ENCODE results near the gene MYO9A.
"Not testable (repeated sequence)": the region's sequence is repeated elsewhere in the genome, so short reads cannot be mapped to it uniquely, and the experiment has no call there.

Gene MYO9A

DNA sequence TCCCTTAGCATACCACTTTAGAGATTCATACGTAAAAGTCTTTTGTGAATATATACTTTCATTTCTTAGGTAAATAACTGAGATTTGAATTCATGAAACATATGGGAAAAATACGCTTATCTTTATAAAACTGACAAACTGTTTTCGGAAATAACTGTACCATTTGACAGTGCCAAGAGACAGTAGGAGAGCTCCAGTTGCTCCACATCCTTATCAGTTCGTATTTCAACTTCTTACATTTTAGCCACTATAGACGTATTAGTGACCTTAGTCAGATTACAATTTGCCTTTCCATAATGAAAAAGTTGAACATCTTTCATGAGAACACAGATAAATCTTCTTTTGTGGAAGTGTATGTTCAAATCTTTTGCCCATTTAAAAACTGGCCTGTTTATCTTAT lies 174.1 kb downstream of the MYO9A start:
- no peak for DNase-seq

DNA sequence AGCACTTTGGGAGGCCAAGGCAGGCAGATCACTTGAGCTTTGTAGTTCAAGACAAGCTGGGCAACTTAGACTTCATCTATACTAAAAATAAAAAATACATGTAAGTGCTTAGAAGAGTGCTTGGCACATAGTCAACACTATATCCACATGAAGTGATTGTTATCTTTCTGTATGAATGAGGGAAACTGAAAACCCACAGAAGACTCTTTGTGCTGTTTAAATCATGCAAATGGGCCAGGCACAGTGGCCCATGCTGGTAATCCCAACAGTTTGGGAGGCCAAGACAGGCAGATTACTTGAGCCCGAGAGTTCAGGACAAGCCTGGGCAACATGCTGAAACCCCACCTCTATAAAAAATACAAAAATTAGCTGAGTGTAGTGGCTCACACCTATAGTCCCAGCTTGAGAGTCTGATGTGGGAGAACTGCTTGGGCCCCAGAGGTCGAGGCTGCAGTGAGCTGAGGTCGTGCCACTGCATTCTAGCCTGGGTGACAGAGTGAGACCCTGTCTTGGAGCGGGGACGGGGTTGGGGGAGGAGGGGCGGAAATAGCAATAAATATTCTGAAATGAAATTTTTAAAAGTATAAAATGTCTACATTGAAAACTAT lies 177.9 kb downstream of the MYO9A start:
- peak in 1 of 5 experiments; percentile 9 for DNase-seq

DNA sequence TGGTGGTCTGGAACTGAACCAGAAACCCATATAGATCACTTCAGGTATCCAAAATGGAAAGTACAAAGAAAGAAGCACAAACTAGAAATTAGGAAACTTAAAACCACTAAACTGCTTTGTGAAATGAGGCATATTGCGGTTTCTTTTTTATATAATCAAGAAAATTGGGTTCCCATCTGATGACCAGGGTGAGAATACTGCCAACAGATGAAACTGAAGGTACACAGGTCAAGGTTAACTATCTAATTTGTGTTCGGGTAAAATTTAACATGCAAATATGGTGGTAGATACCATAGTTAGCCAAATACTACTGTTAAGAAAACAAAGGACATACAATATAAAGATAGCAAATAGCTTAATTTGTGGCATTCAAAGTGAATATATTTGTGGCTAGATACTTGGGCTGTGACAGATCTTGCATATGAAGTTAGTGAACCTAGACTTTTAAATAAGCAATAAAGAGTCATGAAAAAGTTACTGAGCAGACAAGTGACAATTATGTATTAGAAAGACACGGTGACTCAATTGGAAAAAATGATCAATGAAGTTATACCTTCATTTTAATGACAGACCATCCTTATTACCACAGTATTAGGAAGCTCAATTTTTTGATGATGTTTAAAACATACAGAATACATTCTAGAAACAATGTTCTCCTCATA lies 180.2 kb downstream of the MYO9A start:
- no peak for DNase-seq

DNA sequence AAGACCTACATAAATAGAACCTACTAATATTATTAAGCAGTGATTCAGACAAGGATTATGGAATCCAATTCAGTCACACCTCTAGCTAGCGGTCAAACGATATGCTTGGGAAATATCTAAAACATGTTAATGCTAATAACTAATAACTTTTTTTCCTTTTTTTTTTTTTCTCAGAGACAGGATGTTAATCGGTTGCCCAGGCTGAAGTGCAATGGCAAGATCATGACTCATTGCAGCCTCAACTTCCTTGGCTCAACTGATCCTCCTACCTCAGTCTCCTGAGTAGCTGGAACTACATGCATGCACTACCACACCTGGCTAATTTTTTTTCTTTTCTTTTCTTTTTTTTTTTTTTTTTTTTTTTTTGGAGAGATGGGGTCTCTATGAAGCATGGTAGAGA lies 183.5 kb downstream of the MYO9A start:
- DNase-seq: no peak

DNA sequence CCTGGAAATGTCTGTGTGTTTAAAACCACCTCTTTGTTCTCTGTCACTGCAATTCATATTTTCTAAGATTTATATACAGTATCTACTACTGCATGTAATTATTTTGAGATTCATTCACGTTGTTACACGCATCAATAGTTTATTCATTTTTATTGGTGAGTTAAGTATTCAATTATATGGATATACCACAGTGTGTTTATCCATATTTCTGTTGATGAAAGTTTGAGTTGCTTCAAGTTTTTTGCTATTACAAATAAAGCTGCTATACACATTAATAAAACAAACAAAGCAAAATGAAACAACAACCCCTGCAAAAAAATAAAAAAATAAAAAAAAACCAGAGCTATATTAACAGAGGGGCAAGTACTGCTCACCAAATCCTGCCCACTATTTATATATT lies 185.3 kb downstream of the MYO9A start:
- DNase-seq: no peak

DNA sequence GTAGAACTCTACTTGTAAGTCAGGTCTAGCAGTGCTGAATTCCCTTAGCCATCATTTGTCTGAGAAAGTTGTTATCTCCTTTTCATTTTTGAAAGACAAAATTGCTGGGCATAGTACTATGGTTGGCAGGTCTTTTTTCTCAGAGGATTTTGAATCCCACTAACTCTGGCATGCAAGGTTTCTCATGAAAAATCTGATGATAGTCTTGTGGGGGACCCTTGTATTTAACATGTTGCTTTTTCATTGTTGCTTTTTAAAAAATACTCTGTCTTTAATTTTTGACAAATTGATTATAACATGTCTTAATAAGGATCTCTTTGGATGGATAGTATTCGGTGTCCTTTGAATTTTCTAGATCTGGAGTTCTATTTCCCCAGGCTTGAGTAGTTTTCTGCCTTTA lies 186.7 kb downstream of the MYO9A start:
- DNase-seq: no peak

DNA sequence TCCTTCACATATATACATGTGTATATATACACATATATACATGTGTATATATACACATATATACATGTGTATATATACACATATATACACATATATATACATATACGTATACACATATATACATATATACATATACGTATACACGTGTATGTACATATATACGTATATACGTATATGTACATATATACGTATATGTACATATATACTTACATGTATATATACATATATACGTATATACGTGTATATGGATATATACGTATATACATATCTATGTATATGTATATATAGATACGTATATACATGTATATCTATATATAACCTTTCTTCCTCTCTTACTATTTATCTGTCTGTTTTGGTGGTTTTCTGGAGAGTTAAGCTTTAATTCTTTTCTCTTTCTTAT lies 192.8 kb downstream of the MYO9A start:
- DNase-seq: no peak

DNA sequence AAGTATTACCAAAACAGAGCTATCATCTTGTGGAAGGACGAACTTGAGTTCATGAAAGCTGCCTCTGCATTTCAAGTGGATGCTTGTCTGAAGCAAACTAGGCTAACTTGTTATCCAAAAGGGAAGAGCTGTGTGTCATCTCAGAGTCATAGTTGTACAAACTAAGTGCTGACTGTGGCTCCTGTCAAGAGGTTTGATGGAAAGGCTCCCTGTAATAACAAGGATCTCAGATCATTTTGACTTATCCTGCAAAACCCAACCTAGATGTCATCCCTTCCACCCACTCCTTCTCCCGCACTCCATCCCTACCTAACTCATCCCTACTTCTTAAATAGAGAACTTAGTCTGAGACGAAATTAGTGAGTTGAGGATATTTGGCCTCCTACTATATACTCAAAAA lies 196.8 kb downstream of the MYO9A start:
- no peak for DNase-seq

DNA sequence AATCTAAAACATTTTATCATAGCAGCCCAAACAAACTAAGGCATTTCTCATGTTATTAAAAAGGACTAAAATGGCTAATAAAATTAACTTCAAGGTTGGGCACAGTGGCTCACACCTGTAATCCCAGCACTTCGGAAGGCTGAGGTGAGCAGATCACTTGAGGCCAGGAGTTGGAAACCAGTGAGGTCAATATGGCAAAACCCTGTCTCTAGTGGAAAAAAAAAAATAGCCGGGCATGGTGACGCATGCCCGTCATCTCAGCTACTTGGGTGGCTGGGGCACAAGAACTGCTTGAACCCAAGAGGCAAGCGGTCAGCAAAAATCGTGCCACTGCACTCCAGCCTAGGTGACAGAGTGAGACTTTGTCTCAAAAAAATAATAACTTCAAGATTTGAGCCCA lies 197.4 kb downstream of the MYO9A start:
- DNase-seq: no peak

DNA sequence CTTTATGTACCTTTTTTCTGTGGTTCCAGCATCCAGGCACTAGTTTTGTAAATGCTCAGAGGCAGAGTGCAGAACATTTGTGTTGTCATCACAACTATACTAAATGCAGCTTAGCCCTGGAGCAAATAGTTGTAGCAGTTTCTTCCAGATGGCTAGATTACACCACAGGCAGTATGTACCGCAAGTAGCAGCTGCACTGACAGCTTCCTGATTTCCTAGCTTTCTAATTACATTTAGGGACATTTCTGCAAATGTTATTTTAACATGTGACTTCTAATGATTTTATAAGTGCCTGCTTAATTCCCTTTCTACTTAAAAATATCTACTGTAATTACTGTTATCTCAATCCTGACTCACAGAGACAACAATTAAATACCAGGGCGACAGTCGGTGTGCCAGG lies 201.1 kb downstream of the MYO9A start:
- no peak for DNase-seq

DNA sequence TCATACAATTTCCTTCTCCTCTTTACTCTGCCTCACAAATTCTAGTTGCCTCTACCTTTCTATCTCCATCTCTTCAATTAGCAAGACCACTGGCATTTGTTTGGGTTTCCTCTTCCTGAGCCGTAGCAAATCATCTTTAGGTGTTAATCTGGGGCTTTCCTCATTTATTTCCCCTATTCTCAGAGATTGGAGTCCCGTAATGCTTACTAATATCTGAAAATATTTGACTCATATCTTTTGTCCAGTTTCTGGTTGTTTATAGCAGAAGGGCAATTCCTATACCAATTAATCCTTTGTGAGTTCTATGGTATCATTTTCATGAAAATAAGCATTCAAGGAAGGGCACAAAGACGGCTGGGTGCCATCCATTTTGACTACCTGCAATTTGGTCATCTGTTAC lies 203.9 kb downstream of the MYO9A start:
- no peak for DNase-seq

DNA sequence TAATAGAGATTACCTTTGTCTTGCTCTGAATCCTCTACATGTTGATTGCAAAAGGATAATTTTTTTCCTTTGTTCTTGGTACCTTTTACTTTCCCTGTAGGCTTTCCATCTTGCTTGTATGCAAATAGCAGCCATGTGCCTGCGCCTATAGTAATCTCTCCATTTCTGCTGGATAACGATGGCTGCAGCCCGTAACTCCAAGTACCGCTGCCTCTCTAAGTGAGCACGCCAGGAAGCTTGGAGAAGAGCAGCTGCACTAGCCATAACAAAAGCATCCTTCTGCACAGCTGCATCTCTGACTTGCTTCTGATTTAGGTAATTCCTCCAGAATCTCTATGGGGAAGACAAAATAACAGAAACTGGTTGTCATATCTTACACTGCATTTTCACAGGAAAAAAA lies 218.3 kb downstream of the MYO9A start:
- no peak for DNase-seq

DNA sequence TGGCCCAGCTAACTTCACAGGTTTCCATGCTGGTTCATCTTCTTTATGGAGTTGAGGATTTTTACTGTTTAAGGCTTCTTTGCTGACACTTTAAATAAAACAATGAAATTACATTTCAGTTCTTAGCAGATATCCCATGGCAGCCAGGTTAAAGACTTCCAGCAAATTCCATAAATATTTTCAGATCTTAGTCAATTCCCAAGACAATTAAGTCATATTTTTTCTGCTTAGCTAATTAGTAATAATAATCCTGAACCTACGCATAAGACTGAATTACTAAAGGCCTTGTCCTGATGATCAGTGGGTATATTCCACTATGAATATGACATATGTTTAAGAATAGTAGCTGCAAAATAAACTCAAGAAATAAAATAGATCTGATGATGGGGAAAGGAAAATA lies 224.3 kb downstream of the MYO9A start:
- no peak for DNase-seq

DNA sequence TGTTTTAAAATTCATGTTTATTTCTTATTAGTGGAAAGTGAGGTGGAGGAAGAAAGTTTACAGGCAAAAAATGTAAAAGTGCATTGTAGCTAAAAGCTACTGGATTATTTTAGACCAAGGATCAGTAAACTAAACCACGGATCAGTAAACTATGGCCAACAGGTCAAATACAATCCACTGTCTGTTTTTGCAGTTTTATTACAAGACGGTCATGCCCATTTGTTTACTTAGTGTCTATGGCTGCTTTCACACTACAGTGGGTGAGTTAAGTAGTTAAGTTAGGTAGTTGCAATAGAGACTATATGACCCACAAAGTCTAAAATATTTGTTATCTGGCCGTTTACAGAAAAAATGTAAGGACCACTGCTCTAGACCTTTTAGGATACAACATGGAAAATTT lies 225.6 kb downstream of the MYO9A start:
- DNase-seq: no peak

DNA sequence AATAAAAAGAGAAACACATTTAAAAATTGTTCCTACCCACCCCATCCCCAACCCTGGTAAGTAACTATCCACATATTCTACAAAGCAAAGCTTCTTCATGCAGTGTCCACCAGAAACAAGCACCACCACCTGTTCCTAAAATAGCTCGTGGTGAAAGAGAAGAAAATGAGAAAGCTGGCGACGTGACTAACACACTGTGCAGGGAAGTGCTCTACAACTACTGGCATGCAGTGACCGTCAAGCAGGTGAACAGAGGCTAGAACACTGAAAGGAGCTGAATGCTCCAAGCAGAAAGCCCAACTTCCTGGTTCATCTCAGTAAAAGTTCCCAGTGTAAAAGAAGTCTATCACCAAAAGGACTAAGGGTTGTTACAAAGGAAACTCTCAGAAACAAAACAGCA lies 226.9 kb downstream of the MYO9A start:
- DNase-seq: no peak

DNA sequence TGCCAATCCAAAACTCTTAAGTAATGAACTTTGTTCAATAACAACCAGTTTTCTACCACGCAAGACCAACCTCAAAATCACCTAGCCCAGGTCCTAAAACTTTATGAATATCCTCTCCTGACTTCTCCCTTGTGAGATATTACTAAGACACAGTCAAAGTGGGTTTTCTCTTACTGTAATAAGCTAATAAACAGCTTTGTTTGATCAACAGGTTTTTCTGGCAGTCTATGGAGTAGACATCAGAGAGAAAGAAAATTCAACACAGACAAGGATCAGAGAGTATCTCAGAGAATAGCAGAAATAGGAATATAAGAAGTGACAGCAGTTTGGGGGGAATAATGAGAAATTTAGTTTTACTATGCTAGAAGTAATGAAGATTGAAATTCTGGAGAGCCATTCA lies 228.0 kb downstream of the MYO9A start:
- DNase-seq: no peak

DNA sequence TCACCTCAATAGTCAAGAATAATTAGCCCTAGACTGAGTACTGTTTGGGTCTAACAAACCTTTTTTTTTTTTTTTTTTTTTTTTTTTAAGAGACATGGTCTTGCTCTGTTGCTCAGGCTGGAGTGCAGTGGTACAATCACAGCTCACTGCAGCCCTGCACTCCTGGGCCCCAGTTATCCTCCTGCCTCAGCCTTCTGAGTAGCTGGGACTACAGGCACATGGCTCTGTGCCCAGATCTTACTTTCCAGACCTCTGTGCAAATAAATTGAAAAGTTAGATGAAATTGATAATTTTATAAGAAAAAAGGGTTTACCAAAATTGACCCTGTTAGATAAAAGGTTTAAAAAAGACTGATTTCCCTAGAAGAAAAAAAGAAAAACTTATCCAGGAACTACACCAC lies 228.6 kb downstream of the MYO9A start:
- no peak for DNase-seq

DNA sequence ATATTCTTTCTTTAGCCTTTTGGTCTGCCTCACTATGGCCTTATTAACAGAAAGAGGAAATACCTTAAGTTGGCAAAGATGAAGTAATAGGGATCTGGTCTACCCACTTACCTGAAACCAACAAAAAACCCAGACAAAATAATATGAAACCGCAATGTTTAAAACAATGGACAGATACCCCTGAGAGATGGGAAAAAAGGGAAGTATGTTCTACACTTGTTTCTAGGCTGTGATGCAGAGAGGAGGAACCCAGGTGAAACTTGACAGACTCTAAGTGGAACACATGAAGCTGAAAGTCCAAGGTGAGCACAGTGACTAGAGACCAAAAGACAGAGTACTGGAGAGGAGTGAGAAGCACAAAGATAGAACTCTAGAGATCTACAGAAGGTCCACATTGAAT lies 229.2 kb downstream of the MYO9A start:
- no peak for DNase-seq

DNA sequence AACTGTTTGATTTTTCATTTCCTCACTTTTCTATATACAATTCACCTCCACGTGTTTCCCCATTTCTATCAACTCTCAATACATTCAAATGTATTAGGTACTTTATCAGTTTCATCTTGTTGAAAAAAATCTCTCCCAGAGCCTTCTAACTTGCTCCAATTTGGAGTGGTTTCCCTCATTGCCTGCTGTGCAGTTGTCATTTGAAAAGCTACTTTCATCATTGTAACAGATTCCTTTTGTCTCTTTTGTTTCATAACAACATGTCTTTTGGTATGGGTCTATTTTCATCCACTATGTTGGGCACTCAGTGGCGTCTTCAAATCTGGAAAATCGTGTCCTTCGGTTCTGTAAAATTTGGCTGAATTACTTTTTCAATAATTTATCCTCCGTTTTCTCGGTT lies 232.6 kb downstream of the MYO9A start:
- no peak for DNase-seq

DNA sequence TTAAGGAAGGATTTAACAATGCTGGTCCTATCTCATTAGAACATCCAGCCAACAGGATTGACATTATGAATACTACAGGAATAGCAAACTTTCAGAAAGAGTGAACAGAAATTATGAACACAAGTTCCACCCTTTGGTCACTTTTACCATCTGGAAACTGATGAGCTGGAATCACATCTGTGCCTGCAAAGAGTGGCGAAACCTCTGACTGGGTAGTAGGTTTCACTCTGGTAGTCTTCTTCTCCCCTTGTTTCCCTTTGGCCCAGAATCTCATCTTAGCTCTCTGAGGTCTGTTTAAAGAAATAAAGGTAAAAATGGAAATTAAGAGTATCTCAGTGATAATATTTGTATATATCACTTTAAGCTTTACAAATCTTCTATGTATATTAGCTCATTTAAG lies 234.5 kb downstream of the MYO9A start:
- no peak for DNase-seq

DNA sequence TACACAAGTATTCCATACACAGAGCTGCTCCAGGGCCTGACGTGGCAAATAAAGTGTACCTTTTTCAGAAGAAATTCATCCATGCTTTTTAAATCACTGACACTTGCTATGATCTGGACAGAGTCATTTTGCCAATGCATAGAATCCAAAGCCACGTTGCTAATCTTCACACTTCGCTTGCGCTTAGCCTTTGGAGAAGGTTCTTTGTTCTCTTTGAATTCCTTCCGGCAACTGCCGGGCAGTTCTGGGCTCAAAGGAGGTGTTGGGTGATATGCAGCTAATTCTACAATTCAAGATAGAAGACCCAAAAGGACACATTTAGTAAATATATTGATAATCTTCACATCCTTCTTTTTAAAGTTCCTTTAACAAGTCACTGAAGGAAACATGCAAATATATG lies 237.7 kb downstream of the MYO9A start:
- no peak for DNase-seq

DNA sequence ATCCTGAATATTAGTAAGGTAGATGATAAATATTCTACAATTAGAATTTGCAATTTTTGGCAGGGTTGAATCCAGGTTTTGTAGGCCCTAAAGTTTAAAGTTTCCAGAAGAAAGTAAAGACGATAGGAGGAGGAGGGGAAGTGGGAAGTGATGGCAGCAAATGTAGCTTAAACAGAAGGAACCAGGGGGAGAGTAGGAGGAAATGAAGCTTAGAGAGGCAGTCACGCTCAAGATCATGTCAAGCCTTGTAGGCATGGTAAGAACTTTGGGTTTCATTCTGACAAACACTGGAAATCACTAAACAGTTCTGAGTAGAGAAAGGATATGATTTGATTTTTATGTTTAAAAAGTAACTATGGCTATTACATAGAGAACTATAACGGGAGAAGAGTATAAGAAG lies 243.7 kb downstream of the MYO9A start:
- DNase-seq: no peak

DNA sequence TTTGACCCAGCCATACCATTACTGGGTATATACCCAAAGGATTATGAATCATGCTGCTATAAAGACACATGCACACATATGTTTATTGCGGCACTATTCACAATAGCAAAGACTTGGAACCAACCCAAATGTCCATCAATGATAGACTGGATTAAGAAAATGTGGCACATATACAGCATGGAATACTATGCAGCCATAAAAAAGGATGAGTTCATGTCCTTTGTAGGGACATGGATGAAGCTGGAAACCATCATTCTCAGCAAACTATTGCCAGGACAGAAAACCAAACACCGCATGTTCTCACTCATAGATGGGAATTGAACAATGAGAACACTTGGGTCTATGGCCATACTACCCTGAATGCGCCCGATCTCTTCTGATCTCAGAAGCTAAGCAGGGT lies 259.7 kb downstream of the MYO9A start:
- not testable (repeated sequence) for DNase-seq

DNA sequence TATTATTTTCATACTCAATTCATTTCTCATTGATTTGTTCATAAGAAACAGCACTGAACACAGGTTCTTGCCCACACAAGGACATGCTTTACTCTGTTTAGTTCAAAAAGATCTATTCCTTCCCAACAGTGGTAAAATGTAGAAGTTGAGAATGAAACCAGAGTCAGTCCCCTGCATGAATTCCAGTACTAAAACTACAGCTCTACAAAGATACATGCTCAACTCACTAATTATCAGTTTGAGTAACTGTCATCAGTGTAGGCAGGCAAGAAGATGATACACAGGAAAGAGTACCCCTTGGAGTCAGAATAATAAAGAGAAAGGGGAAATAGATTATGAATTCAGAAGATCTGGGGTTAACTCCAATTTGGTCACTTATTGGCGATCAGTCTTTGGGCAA lies 264.4 kb downstream of the MYO9A start:
- no peak for DNase-seq

DNA sequence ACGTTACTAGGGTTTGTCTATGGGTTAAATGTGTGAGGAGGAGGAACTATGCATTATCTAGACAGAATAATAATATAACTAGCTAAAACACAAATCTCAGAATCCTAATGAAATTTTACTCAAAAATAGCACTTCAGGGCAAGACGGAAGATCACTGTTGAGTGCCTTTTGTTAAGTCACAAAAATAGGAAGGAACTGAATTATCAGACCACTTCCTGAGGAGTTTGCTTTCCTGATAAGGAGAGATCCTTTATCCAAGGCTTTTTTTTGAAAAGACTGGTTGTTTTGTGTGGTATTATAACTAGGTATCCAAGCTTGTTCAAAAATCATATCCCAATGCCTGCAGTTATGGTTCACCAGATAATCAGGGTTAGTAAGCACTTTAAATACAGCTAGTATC lies 273.0 kb downstream of the MYO9A start:
- no peak for DNase-seq

Data from T-helper 2 cell (primary cell).